Measurements from ENCODE around the gene PDE1C.

PDE1C gene

DNA sequence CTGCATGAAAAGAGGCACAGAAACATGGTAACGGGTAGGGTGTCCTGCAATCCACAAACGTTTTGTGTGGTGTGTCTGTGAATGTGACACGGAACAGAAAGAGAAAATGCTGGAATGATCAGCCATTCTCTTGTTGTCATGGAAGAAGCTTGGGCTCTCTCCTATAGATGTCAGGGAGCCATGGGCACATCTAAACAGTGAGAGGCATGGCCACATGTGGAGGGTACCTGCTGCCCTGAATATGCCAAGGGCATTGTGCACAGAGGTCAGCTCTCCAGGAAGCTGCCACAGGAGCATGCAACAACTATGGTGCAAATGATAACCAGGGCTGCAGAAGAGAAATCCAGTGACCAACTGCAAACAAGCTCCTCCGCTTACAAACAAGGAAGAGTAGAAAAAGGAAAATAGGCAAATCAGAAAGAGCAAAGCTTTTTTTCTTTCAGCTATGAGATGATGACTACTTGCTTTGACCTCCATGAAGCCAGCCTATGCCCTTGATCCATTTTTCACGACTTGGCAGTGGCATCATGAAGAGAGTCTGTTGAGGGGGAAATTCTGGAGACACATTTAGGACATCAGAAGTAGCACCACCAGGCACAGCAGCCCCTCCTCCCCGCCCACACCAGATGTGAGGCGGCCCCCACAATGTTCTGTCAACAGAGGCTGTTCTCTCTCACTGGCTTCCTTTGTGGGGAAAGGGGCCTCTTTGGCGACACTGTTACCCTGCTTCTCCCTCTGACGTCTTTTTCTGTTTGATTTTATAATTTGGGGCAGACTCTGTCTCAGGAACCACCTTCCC, 4.8 kb upstream of the PDE1C start:
- DNase-seq: no peak

DNA sequence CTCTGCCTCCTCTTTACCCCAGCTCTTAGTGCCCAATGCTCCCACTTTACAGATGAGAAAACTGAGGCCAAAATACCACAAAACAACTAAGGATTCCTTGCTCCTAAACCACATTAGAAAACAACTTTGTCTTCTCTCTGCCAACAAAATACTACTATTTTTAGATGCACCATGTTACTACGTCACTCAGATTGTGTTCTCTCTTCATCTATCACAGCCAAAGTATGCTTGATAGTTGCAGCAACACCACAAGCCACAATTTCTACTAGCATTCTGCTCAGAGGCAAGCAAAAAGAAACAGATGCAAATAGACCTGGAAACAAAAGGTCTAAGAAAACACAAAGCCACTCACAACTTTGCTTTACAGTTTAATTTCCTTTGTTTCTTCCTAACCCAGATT, 3.3 kb upstream of the PDE1C start:
- DNase-seq: no peak

DNA sequence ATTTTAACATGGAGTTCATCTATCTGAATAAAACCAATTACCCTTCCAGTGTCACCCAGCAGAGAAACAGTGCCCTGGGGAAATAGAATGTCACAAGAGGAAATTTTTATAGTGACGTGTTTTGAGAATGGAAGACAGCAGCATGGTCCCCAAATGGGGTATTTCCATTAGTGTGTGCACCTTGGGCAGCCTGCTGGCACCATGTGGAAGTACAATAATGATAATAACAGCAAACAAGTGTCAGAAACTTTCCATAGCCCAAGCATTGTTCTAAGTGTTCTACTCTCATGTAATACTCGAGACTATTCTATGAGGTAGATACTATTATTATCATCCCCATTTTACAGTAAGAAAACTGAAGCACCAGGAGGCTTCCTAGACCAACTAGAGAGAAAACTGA, 2.2 kb upstream of the PDE1C start:
- DNase-seq: no peak

- no peak for DNase-seq
These were observed 1.4 kb upstream of the PDE1C start for GRCh38 chr7:32071466-32072091.

DNA sequence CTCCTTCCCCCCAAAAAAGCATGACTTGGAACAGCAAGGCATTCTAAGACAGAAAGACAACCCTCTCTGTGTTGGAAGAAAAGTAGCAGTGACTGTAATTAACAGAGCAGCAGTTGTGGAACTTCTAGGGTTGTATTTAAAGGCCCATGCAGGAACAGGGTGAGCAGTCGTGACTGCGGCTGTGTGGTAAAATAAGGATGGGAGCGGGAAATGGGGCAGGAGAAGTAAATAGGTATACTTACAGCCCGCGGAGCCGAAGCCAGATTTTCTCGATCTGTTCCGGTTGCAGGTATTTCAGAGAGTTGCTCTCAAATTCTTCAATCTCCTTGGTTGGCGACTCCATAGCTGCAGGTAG, 179 bp downstream of the PDE1C start:
- DNase-seq: no peak

DNA sequence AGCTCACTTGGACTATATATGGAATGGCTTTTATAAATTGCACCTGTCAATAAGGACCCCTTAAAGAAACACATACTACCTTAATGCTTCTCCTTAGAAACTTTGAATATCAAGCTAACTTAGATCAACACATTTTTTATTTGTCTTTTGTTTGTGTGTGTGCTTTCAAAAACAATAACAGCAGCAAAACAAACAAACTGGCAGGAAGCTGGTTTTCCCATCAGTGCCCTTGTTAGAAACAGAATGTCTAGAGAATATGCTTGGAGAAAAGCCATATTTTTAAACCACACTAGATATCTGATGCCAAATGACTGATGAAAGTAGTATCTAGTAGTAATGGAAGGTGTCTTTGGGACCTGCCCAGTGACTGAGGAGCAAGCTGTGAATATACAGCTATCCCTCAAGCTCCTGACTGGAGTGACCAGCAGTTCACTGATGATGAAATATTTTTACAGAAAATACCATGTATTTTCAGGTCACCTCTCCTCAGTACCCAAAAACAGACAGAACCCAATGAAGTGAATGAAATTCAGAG, 1.0 kb downstream of the PDE1C start:
- no peak for DNase-seq

GRCh38 chr7:32068411-32069101, 1.7 kb downstream of the PDE1C start:
- no peak for DNase-seq

- no peak for DNase-seq
These were observed 3.8 kb downstream of the PDE1C start for GRCh38 chr7:32066441-32066840.

GRCh38 chr7:32063614-32064013, 6.6 kb downstream of the PDE1C start:
- no peak for DNase-seq

- DNase-seq: no peak
These were observed 8.1 kb downstream of the PDE1C start for GRCh38 chr7:32062150-32062549.

- DNase-seq: no peak
These were observed 8.9 kb downstream of the PDE1C start for GRCh38 chr7:32061346-32061745.

- no peak for DNase-seq
These were observed 10.8 kb downstream of the PDE1C start for GRCh38 chr7:32059289-32060011.

DNA sequence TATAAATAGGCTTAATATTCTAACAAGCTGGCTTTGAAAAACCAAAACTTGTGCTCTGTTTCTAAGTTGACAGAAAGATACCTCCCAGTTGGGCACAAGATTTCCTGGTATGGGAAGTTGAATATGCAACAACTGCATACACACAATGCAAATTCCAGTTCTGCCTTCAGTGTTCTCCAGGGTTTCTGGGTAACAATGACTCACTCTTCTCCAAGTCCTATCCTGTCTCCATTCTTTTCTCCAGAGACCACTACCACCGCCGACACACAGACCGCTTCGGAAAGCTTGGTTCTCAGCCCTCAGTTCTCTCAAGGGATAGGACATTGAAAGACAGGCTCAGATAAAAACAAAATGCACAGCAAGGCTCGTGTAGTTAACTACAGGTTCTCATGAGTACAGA, 12.2 kb downstream of the PDE1C start:
- no peak for DNase-seq

DNA sequence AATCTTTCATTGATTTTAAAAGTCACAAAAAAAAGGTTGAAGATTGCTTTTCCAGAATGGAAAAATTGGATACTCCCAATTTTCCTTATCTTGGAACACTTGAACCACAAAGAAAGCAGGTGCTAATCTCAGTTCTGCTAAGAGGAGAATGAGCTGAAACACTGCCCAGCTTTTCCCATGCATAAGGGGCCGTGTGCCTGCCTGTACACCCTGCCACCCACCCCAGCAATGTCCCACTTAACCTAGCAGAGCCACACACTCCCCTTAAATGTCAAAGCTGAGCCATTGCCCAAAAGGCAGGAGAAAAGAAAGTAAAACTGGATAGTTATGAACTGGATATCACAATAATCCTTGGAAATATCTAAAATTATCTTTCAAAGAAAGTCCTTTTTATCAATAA, 13.4 kb downstream of the PDE1C start:
- DNase-seq: no peak

DNA sequence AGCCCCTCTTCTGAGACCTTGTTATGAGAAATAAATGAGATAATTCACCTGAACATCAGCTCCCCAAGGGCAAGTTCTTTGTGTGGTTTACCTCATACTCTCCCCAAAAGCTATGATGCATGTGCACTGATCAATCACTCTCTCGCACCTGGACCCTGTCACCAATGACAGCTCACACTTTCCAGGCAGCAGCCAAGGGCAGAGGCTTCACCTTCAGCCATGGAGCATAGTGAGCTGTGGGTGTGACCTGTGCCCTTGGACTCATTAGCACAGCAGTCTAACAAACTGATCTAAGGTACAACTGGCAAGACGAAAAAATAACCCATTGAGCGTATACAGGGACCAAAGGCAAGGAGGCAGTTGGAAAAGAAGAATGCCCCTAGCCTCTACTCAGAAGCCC, 17.0 kb downstream of the PDE1C start:
- DNase-seq: no peak

GRCh38 chr7:32051128-32051527, 19.1 kb downstream of the PDE1C start:
- DNase-seq: no peak

DNA sequence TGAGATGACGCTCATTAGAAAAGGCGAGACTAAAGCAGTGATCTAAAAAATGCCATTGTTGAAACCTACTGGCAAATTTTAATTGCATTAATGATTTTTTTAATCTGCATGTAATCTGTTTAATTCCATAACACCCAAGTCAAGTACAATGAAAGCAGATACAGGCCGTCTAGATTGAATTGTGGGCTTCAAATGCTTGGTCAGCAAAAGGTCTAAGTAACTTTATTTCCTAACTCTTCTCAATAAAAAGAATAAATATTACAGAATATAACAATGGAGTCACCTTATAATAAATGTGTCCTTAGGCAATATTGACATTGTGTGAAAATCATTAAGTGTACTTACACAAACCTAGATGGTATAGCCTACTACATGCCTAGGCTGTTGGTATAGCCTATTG, 20.6 kb downstream of the PDE1C start:
- no peak for DNase-seq

DNA sequence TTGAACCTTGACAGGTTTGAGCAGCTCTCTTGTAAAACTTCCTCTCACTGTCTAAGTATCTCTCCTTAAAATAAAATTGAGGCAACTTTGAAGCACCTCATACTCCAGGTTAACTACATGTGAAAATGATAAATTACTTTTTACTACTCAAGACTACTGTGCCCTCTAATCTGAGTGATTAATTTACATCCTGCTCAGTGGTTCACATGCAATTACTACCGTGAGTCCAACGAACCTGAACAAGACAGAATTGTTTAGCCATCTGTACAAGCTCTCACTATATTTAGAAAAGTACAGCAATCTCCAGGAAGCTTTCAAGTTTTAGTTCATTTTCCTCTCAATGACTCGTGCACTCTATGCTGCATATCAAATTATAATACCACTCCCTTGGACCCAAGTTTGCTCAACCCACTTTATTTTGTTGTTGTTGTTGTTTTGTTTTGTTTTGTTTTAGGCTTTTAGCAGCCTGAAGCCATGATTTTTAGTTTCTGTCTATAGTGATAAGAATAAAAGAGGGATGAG, 21.2 kb downstream of the PDE1C start:
- no peak for DNase-seq

DNA sequence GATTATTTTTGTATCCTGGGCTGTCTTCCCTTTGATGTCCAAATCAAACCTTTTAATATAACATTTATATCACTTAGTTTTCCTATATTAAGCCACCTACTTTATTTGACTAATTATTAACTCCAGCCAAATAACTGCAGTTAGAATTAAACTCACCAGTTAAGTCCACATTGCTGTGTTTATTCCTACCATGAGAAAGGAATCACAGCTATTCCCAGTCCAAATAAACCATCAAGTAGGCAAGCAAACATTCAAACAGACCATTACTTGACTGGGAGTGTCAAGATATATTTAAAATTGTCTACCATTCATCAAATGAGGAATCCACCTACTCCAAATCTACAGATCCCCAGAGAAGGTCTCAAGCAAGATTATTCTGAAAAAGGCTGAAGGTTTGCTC, 22.4 kb downstream of the PDE1C start:
- DNase-seq: no peak

DNA sequence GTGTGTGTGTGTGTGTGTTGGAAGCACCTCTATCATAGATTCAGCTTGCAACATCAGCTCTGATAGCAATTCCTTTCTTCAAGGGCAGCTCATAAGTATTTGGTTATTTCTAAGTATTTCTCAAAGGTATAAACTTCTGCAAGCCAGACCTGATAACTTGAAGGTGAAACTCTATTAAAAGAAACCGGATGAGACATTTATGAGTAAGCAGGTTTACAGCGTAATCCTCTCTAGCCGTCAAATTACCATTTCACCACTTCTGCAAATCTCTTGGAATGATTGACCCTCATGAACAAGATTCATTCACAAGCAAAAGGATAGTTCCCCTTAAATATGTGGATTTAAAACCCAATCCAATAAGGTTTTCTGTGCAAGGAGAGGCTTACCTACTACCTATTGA, 23.1 kb downstream of the PDE1C start:
- no peak for DNase-seq

- DNase-seq: no peak
These were observed 25.0 kb downstream of the PDE1C start for GRCh38 chr7:32045228-32045627.

GRCh38 chr7:32044739-32045138, 25.5 kb downstream of the PDE1C start:
- DNase-seq: no peak

- DNase-seq: no peak
These were observed 26.5 kb downstream of the PDE1C start for GRCh38 chr7:32043688-32044087.
